Activated CD8-positive, alpha-beta memory T cell treated with anti-CD3 and anti-CD28 coated beads for 36 hours (primary cell): ENCODE results near the gene MISP. TPM values are rescaled to one million over a fixed set of nuclear protein-coding genes. Genes with fewer than 3 reads are reported as not detected.

ENCODE experiments used
- CTCF ChIA-PET: fragments of 350-600 bp; sonication (Branson Sonifier 250); formaldehyde crosslinking; loops from one replicate; lab custom pipeline; 2021; ENCODE audit warnings: antibody characterized with exemption; lab: Charles Lee
- POLR2A ChIA-PET: fragments of 350-600 bp; sonication (Branson Sonifier 250); formaldehyde crosslinking; loops from one replicate; lab custom pipeline; 2021; ENCODE audit warnings: antibody characterized with exemption; lab: Charles Lee
- total RNA-seq, 2 experiments: library from RNA; stranded (reverse); gene quantifications; one replicate each; pipeline ENCODE4 v1.2.3, GENCODE V29; 2021

The MISP gene
- total RNA-seq, 2 experiments from 2014 or later, result not detected

GRCh38 chr19:763181-763580 lies 12.3 kb downstream of the MISP start:
- POLR2A ChIA-PET, result interaction anchor here (0.6 kb wide), 1 partner anchor 39 kb away, joined by 5 read pairs; no protein-coding TSS in a partner anchor

DNA sequence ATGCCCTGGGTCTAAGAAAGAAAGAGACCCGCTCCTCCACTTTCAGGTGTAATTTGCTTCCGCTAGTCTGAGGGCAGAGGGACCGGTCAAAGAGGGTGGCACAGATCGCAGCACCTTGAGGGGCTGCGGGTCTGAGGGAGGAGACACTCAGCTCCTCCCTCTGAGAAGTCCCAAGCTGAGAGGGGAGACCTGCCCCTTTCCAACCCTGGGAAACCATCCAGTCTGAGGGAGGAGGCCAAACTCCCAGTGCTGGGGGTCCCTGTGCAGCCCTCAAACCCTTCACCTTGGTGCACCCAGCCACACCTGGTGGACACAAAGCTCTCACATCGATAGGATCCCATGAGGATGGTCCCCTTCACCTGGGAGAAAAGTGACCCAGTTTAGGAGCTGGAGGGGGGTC lies 13.0 kb downstream of the MISP start:
- CTCF ChIA-PET, result interaction anchor here (0.6 kb wide), 1 partner anchor 159 kb away, joined by 4 read pairs; no protein-coding TSS in a partner anchor
- POLR2A ChIA-PET, result no interaction called here

More at GRCh38 chr19:763181-763580, 12.3 kb downstream of the MISP start:
- CTCF ChIA-PET, result no interaction called here

GRCh38 chr19:764301-764700 lies 13.4 kb downstream of the MISP start:
- CTCF ChIA-PET, result interaction anchor here (0.6 kb wide), 2 partner anchors 110 to 158 kb away, joined by 3 to 4 read pairs; no protein-coding TSS in a partner anchor
- POLR2A ChIA-PET, result no interaction called here

- ChIA-PET CTCF (no interaction called here), POLR2A (no interaction called here)
Measured at GRCh38 chr19:765179-765738, 14.3 kb downstream of the MISP start.

DNA sequence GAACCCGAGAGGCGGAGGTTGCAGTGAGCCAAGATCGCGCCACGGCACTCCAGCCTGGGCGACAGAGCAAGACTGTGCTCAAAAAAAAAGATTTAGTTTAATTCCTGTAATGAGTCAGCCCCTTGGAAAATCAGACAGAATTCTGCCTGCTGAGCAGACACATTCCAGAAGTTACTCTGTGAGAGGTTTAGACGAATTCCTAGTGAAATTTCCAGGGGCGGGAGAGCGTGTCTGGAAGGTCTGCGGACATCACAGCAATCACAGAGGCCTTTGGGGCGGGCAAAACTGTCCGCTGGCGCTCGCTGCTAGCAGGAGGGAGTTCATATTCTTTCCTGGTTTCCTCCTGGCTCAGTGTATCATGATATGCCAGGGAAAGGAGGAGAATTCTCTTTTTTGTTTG lies 17.5 kb downstream of the MISP start:
- ChIA-PET CTCF (no interaction called here), POLR2A (no interaction called here)

DNA sequence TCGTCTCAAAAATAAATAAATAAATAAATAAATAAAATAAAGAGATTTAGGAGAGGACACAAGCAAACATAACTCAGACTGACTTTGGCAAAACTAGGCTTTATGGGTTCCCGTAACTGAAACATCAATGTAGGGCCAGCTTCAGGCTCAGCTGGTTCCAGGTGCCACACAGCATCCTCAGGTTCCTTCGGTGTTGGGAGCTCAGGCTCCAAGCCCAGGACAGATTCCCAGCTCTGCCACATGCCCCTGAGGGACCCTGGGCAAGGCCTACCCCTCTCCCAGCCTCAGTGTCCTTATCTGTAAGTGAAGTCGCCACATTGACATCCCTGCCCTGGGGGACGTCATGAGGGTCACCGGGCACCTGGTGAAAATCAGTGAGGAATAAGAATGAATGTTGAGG lies 18.7 kb downstream of the MISP start:
- ChIA-PET POLR2A (interaction anchor here (0.7 kb wide), 1 partner anchor 138 kb away, joined by 4 read pairs; no protein-coding TSS in a partner anchor), CTCF (interaction anchor here (0.6 to 1.3 kb wide), 12 partner anchors 9 to 1056 kb away, joined by 3 to 8 read pairs (median 4); partner anchors contain the start of gene WDR18)

DNA sequence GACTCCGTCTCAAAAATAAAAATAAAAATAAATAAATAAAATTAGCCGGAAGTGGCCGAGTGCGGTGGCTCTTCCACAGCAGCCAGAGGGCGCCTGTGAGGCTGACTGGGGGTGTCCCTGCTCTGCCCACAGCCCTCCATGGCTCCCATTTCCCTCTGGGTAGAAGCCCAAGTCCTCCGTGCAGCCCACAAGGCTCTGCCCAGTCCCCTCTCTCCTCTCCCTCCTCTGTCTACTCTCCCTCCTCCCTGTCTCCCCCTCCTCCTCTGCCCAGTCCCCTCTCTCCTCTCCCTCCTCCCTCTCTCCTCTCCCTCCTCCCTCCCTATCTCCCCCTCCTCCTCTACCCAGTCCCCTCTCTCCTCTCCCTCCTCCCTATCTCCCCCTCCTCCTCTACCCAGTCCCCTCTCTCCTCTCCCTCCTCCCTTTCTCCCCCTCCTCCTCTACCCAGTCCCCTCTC lies 20.4 kb downstream of the MISP start:
- ChIA-PET CTCF (interaction anchor here (1.0 to 1.2 kb wide), 2 partner anchors 30 to 88 kb away, joined by 3 read pairs; partner anchors contain the start of gene CFD), POLR2A (no interaction called here)

- CTCF ChIA-PET, result interaction anchor here (0.6 to 0.7 kb wide), 2 partner anchors 61 to 85 kb away, joined by 3 read pairs; no protein-coding TSS in a partner anchor
- POLR2A ChIA-PET, result no interaction called here
Measured at GRCh38 chr19:772063-772462, 21.2 kb downstream of the MISP start.

DNA sequence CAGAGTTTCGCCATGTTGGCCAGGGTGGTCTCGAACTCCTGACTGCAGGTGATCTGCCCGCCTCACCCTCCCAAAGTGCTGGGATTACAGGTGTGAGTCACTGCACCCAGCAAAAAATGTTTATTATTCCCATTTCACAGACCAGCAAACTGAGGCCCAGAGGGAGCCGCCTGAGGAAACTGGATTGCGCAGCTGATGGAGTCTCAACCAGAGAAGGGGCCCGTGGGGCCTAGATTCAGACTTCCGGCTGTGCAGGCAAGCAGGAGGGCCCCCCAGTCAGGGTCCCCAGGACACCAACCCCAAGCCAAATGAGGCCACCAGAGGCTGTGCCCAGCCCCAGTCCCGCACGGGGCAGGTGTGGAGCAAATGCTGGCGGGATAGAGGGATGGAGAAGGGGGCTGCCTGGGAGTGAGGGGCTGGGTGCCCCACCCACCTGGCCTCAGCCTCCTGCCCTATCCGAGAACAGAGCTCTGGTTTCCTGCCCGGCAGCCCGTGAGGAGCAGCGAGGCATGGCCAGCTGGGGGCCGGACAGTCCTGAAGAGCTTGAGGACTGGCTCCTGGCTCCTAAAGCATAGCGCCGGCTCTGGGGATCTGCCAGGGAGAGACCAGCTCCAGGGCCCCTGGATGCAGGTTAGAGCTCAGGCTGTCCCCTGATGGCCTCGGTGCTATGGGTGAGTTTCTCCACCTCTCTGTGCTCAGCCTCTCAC lies 22.0 kb downstream of the MISP start:
- ChIA-PET POLR2A (no interaction called here), CTCF (interaction anchor here (0.7 kb wide), 1 partner anchor 152 kb away, joined by 3 read pairs; no protein-coding TSS in a partner anchor)

GRCh38 chr19:776549-776948 lies 25.6 kb downstream of the MISP start:
- CTCF ChIA-PET, result no interaction called here

GRCh38 chr19:778910-779653 lies 28.2 kb downstream of the MISP start:
- CTCF ChIA-PET, result no interaction called here
- POLR2A ChIA-PET, result interaction anchor here (0.7 kb wide), 1 partner anchor 228 kb away, joined by 7 read pairs; no protein-coding TSS in a partner anchor

More at GRCh38 chr19:776549-776948, 25.6 kb downstream of the MISP start:
- POLR2A ChIA-PET, result no interaction called here

DNA sequence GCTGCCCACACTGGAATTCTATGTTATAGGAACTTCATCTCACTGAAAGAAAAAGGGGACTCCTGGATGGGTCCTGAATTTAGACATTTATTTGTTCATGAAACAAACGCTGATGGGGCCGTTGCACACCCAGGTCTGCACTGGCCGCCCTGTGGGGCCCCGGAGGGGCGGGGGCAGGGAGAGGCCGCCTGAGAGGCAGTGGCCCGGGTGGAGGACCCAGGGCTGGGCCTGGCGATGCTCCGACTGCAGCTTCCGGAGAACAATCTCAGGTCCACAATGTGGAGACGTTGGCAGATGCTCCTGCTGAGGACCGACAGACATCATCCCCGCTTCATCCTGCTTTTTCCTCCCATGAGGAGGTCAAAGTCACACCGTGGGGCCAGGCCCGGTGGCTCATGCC lies 30.0 kb downstream of the MISP start:
- ChIA-PET POLR2A (no interaction called here), CTCF (no interaction called here)

GRCh38 chr19:781800-782184 lies 30.9 kb downstream of the MISP start:
- CTCF ChIA-PET, result no interaction called here
- POLR2A ChIA-PET, result no interaction called here

- ChIA-PET POLR2A (no interaction called here), CTCF (no interaction called here)
Measured at GRCh38 chr19:782185-782877, 31.4 kb downstream of the MISP start.

GRCh38 chr19:782878-783668 lies 32.2 kb downstream of the MISP start:
- ChIA-PET POLR2A (no interaction called here), CTCF (no interaction called here)

- CTCF ChIA-PET, result interaction anchor here (1.1 kb wide), 1 partner anchor 74 kb away, joined by 3 read pairs; no protein-coding TSS in a partner anchor
- POLR2A ChIA-PET, result no interaction called here
Measured at GRCh38 chr19:784541-784940, 33.6 kb downstream of the MISP start.

DNA sequence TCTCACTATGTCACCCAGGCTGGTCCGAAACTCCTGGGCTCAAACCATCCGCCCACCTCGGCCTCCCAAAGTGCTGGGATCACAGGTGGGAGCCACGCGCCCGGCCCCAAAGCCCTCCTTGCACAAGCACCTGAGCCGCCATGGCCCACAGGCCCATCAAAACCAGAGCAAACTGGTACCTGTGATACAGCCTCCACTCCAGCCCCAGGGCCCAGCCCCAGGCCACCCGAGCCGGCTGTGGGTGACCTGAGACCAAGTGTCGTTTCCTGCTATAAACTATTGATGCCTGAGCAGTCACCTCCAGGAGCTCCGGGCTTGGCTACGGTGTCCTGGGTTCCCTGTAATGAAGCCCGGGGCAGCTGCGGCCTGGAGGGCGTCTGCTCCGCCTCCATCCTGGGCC lies 36.6 kb downstream of the MISP start:
- POLR2A ChIA-PET, result no interaction called here
- CTCF ChIA-PET, result no interaction called here

- POLR2A ChIA-PET, result no interaction called here
- CTCF ChIA-PET, result no interaction called here
Measured at GRCh38 chr19:788686-788982, 37.7 kb downstream of the MISP start.
